A673 (cell line): ENCODE measurements around the gene PTPRK. TPM values are rescaled to one million over a fixed set of nuclear protein-coding genes. Genes with fewer than 3 reads are reported as not detected.

Experiments used
- BruUV-seq: library from RNA; stranded (reverse); fragments of 400-500 nt; replicated peaks from 2 replicates; lab custom pipeline; 2021; lab: Mats Ljungman, UMichigan
- CTCF ChIA-PET: fragments of 300-600 bp; sonication (Branson Sonifier 250); formaldehyde crosslinking; loops from one replicate; lab custom pipeline; 2022; ENCODE audit warnings: antibody characterized with exemption; lab: Charles Lee
- POLR2A ChIA-PET: fragments of 300-600 bp; sonication (Branson Sonifier 250); formaldehyde crosslinking; loops from one replicate; lab custom pipeline; 2022; ENCODE audit warnings: antibody characterized with exemption; ENCODE audit not compliant: low non-redundant PET; lab: Charles Lee
- DNase-seq: peaks from one replicate; pipeline ENCODE4 v3.0.0-alpha.2; 2015; ENCODE audit warnings: low spot score
- H3K27ac ChIP-seq: fragments of 200-600 bp; sonication (generic); 2 replicates; pipeline ENCODE4 v1.5.1; 2016; ENCODE audit warnings: mixed run types, low read depth, mild to moderate bottlenecking, mixed read lengths, antibody characterized with exemption, low read length; ENCODE audit not compliant: poor library complexity, severe bottlenecking
- H3K27me3 ChIP-seq: fragments of 200-600 bp; sonication (generic); replicated peaks from 2 replicates; pipeline ENCODE4 v1.6.1; 2017; ENCODE audit warnings: mixed run types, low read depth, mild to moderate bottlenecking, mixed read lengths, antibody characterized with exemption, low read length; ENCODE audit not compliant: insufficient read depth, poor library complexity
- H3K36me3 ChIP-seq: fragments of 200-600 bp; sonication (generic); 2 replicates; pipeline ENCODE4 v1.6.1; 2016; ENCODE audit warnings: mixed run types, mild to moderate bottlenecking, mixed read lengths, antibody characterized with exemption, low read length; ENCODE audit not compliant: insufficient read depth, poor library complexity, severe bottlenecking
- H3K4me1 ChIP-seq: fragments of 200-600 bp; sonication (generic); 2 replicates; pipeline ENCODE4 v1.6.1; 2017; ENCODE audit warnings: mixed run types, mild to moderate bottlenecking, mixed read lengths, antibody characterized with exemption, low read length; ENCODE audit not compliant: insufficient read depth, poor library complexity, severe bottlenecking
- H3K4me3 ChIP-seq: fragments of 200-600 bp; sonication (generic); 2 replicates; pipeline ENCODE4 v1.5.1; 2016; ENCODE audit warnings: low read depth, mixed run types, mild to moderate bottlenecking, mixed read lengths, low read length; ENCODE audit not compliant: poor library complexity, severe bottlenecking
- H3K9me3 ChIP-seq: fragments of 200-600 bp; sonication (generic); 2 replicates; pipeline ENCODE4 v1.6.1; 2016; ENCODE audit warnings: mixed run types, low read depth, mild to moderate bottlenecking, mixed read lengths, antibody characterized with exemption, low read length; ENCODE audit not compliant: poor library complexity, severe bottlenecking
- EZH2 ChIP-seq: fragments of 200-600 bp; sonication (generic); IDR thresholded peaks from 2 replicates; pipeline ENCODE4 v1.6.1; 2017; ENCODE audit warnings: borderline replicate concordance, low read depth, mild to moderate bottlenecking, mixed read lengths, antibody characterized with exemption, low read length; ENCODE audit not compliant: poor library complexity, severe bottlenecking
- intact Hi-C: fragments of 100-400 bp; cut with micrococcal nuclease; formaldehyde crosslinking; loops from one replicate; pipeline ENCODE4 v1.10.0; 2022; ENCODE audit not compliant: unreplicated experiment
- total RNA-seq: library from RNA; stranded (reverse); gene quantifications from 2 replicates; pipeline ENCODE4 v1.2.3, GENCODE V29; 2021
- TF ChIP-seq, protein P1 (sequence below): fragments of 300-800, 200-600 bp; sonication (generic); conservative IDR thresholded peaks from 2 replicates; pipeline ENCODE4 v1.5.1; 2017; ENCODE audit warnings: low read depth, mild to moderate bottlenecking, antibody characterized with exemption, low read length, moderate library complexity, mixed read lengths

PTPRK gene
- total RNA-seq, 1 experiment from 2014 or later = 77.3 TPM

DNA sequence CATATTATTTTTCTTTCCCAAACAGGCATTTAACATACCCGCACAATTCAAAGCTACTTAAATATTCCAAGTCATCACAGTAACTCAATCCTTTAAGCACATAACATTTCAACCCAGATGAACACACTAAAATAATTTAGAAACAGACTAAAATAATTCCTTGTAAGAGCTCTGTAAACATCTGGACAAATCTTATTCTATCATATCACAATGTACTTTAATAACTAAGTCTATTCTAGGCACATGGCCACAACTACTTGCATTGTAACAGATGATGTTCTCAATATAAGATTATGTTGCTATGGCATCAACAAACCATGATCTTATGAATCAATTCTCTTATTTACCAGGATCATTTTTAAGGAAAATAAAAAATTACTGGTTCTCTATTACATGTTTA is 496.4 kb downstream of the PTPRK start:
- intact Hi-C loops = no loop called here
- no peak for DNase-seq
- Histone ChIP-seq H3K27ac (no peak overlapping the region), H3K9me3 (no peaks in the 10 kb centered on the region), H3K4me3 (no peak overlapping the region), H3K27me3 (no peaks in the 10 kb centered on the region), H3K4me1 (no peaks in the 10 kb centered on the region), H3K36me3 (no peaks in the 10 kb centered on the region)
- no TSS peak for BruUV-seq
- ChIA-PET POLR2A (no interaction called here), CTCF (no interaction called here)
- TF ChIP-seq, protein P1, sequence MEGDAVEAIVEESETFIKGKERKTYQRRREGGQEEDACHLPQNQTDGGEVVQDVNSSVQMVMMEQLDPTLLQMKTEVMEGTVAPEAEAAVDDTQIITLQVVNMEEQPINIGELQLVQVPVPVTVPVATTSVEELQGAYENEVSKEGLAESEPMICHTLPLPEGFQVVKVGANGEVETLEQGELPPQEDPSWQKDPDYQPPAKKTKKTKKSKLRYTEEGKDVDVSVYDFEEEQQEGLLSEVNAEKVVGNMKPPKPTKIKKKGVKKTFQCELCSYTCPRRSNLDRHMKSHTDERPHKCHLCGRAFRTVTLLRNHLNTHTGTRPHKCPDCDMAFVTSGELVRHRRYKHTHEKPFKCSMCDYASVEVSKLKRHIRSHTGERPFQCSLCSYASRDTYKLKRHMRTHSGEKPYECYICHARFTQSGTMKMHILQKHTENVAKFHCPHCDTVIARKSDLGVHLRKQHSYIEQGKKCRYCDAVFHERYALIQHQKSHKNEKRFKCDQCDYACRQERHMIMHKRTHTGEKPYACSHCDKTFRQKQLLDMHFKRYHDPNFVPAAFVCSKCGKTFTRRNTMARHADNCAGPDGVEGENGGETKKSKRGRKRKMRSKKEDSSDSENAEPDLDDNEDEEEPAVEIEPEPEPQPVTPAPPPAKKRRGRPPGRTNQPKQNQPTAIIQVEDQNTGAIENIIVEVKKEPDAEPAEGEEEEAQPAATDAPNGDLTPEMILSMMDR = no peak
- no peak for TF ChIP-seq EZH2

GRCh38 chr6:128018821-128019220 is 501.6 kb downstream of the PTPRK start:
- no peak for TF ChIP-seq EZH2
- TF ChIP-seq, protein P1 = no peak
- Histone ChIP-seq H3K4me1 (no peaks in the 10 kb centered on the region), H3K4me3 (no peak overlapping the region), H3K9me3 (no peaks in the 10 kb centered on the region), H3K27me3 (no peaks in the 10 kb centered on the region), H3K27ac (no peak overlapping the region), H3K36me3 (no peaks in the 10 kb centered on the region)
- intact Hi-C loops = no loop called here
- BruUV-seq = no TSS peak
- ChIA-PET CTCF (no interaction called here), POLR2A (no interaction called here)
- no peak for DNase-seq

- TF ChIP-seq, protein P1 = no peak
- TF ChIP-seq EZH2 = no peak
- intact Hi-C loops = no loop called here
- POLR2A ChIA-PET = no interaction called here
- Histone ChIP-seq H3K4me1 (no peaks in the 10 kb centered on the region), H3K4me3 (no peak overlapping the region), H3K27me3 (no peaks in the 10 kb centered on the region), H3K27ac (no peak overlapping the region), H3K9me3 (no peaks in the 10 kb centered on the region), H3K36me3 (no peaks in the 10 kb centered on the region)
- DNase-seq = no peak
- CTCF ChIA-PET = no interaction called here
- BruUV-seq = no TSS peak
Measured at GRCh38 chr6:128017288-128017687, 503.1 kb downstream of the PTPRK start.
